H1 (cell line): ENCODE results near the gene NEDD4. TPM values are rescaled to one million over a fixed set of nuclear protein-coding genes. Genes with fewer than 3 reads are reported as not detected.

Experiments used
- MAFK ChIP-seq: IDR thresholded peaks from 2 replicates; pipeline ENCODE4 v1.6.1; 2012; ENCODE audit warnings: low read depth, mild to moderate bottlenecking, improper control_type of control experiment, low read length
- polyA plus RNA-seq, 7 experiments: library from polyadenylated mRNA; depleted of rRNA in 3 of 7; stranded (reverse) in 5 of 7; unstranded in 2 of 7; fragments of >200 nt in 5 of 7; fragments of 200-250 nt in 2 of 7; gene quantifications; 1 replicate in 5 of 7; 2 replicates in 1 of 7; 4 replicates in 1 of 7; pipeline versions ENCODE4 v1.2.1 to v1.2.3, GENCODE V29; 2011 to 2013; ENCODE audit warnings: missing spikeins in 2 of 7, mixed read lengths in 2 of 7
- total RNA-seq: library from RNA; stranded (reverse); fragmentation: NEBNext Ultra II Directional; extraction: Animal tissue kit (Norgen Biotek cat#: 25700); gene quantifications from 2 replicates; pipeline ENCODE4 v1.2.1, GENCODE V29; 2021

Gene NEDD4
- total and polyA plus RNA-seq, 2 of the 8 experiments (the other 6 are each of a cell fraction or from before 2014, with no cell fraction given): 0.95 to 3.9 TPM

DNA sequence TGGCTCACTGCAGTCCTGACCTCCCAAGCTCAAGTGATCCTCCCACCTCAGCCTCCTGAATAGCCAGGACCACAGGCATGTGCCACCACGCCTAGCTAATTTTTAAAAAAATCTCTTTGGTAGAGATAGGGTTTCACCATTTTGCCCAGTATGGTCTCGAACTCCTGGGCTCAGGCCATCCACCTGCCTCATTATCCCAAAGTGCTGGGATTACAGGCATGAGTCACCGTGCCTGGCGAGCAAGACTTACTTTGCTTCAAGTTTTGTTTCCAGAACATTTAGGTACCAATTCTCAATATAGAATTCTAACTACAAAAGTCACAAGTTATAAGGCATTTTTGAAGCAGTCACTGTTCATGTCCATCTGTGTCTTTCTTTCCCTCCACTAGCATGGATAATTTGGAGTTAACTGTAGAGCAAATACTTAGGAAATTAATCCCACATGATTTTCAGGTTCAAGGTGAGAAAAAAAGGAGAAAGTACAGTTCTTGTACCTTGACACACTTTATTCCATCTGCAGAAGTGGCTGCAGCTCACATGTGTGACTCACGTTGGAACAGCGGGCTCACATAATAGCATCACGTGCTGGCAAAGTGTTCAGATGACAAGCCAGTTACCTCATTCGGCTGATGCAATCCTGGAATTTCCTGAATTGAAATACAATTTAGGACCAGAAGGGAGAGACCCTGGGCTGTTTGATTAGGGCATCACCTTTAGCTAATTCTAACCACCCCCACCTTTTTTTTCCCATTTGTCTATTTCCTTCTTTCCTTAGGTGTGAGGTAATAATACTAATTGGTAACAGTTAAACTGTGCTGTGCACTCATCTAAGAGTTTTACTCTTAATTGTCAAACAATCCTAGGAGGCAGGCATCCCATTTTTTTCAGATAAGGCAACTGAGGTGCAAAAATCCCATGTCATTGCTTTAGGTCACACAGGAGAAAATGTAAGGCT lies 46.9 kb upstream of the NEDD4 start (continued):
- TF ChIP-seq MAFK: no peak
